WERI-Rb-1 (cell line): Measurements from ENCODE around the gene PCED1B.

Source experiments
- DNase-seq: peaks from one replicate; pipeline ENCODE4 v3.0.0-alpha.2; 2020
- H3K27ac ChIP-seq: fragments of 250-450 bp; sonication (Bioruptor Pico); 2 replicates; pipeline ENCODE4 v1.5.1; 2020; ENCODE audit warnings: mild to moderate bottlenecking, moderate library complexity
- H3K27me3 ChIP-seq: fragments of 250-450 bp; sonication (Bioruptor Pico); 2 replicates; pipeline ENCODE4 v1.5.1; 2021; ENCODE audit warnings: mild to moderate bottlenecking, low read depth, moderate library complexity; ENCODE audit not compliant: insufficient read depth, severe bottlenecking
- H3K36me3 ChIP-seq: fragments of 250-450 bp; sonication (Bioruptor Pico); 2 replicates; pipeline ENCODE4 v1.5.1; 2020; ENCODE audit warnings: mild to moderate bottlenecking, moderate library complexity
- H3K4me3 ChIP-seq: 2 replicates; pipeline ENCODE4 v1.5.1; 2011; ENCODE audit warnings: low read depth, mild to moderate bottlenecking, control low read depth, low read length
- H3K9me3 ChIP-seq: fragments of 250-450 bp; sonication (Bioruptor Pico); 2 replicates; pipeline ENCODE4 v1.5.1; 2021; ENCODE audit warnings: mild to moderate bottlenecking, moderate library complexity; ENCODE audit not compliant: severe bottlenecking
- CTCF ChIP-seq: IDR thresholded peaks from 2 replicates; pipeline ENCODE4 v1.5.1; 2011; ENCODE audit warnings: low read depth, mild to moderate bottlenecking, control low read depth, inconsistent platforms, low read length

Gene PCED1B

DNA sequence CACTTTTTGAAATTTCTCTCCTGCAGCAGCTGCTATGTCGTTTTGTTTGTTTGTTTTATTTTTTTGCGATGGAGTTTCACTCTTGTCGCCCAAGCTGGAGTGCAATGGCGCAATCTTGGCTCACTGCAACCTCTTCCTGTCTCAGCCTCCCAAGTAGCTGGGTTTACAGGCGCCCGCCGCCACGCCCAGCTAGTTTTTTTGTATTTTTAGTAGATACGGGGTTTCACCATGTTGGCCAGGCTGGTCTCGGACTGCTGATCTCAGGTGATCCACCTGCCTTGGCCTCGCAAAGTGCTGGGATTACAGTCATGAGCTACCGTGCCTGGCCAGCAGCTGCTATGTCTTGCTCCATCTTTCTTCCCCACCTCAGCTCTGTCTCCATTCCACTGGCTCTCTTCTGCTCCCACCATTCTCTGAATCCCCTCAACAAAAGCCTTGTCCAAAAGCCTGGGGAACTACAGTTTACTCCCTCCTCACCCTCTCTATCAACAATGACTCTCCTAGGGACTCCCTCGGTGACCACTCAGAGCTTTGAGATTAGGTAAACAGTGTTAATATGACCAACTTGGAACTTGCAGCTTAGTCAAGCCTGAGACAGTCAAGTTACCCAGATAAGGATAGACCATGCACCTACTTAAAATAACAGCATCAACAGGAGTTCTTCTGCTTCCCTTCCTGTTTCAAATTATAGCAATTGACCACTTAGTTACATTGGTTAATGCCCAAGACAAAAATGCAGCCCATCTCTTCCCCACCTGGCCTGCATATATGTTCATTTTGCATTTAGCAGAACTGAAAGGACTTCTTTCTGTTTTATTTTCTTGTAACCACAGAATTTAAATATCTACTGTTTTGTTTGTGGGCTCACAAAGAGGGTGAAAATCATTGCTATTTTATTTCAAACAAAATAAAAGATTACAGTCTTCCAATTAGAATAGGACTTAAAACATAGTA lies 189.4 kb downstream of the PCED1B start:
- no peaks in the 10 kb centered on the region for H3K36me3 ChIP-seq
- no peak overlapping the region for H3K27ac ChIP-seq
- H3K27me3 ChIP-seq = peaks cover 31% of the 10 kb centered on the region
- no peak for DNase-seq
- H3K9me3 ChIP-seq = no peaks in the 10 kb centered on the region
- no peak for TF ChIP-seq CTCF
- H3K4me3 ChIP-seq = no peak overlapping the region

DNA sequence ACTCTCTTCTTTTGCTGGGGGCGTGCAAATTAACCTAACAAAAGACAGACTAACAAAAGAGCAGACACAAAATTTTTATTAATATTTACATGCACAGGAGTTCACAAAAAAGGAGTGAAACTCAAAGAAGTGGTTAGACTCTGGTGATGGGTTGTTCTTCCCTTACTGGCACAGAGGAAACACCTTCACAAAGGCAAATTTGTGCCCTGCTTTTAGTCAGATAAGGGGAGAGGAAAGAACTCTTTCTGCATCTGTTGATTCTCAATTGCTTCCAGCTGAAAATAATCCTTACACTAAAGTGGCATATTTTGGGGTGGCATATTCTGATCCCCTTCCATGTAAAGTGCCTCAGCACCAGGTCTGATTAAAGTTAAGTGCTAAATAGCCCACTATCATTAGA lies 190.5 kb downstream of the PCED1B start:
- Histone ChIP-seq H3K36me3 (no peaks in the 10 kb centered on the region), H3K4me3 (no peak overlapping the region), H3K27me3 (peaks cover 29% of the 10 kb centered on the region), H3K27ac (no peak overlapping the region), H3K9me3 (no peaks in the 10 kb centered on the region)
- TF ChIP-seq CTCF = no peak
- no peak for DNase-seq

DNA sequence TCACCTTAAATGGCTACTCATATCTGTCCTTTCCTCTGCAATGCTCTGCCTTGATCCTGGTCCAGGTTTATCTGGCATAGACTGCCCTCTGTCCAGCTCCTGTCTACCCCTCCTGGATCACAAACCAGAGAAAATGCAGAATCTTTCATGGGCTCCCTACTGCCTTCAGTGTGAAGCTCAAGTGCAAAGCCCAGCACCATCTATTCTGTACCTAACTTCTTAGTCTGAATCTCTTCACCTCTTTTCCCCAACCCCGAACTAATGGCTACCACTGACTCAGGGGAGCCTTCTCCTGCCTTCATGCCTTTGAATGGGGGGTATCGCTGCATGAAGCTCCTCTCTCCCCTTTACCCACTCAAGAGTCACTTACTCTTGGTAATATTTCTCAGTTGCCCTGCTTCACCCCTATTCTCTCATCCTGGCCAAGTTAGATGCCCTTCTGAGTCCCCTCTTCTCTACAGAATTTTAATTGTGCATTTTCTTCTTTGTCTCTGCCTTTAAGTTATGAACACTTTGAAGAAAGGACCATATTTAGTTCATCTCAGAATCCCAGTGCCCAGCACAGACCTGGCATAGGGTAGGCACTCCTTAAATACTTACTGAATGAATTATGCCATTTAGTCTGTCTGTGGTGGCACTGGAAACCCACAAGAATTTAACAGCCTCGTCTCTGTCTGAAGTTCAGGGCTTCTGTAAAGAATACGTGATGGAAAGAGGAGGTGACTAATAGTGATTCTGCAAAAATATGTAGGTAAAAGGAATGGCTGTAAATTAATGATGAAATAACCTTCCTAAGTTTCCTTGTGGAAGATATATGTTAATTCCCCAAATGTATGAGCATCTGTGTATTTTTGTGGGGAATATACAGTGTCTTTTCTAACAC lies 191.6 kb downstream of the PCED1B start:
- TF ChIP-seq CTCF = no peak

GRCh38 chr12:47271800-47272239 lies 192.4 kb downstream of the PCED1B start:
- H3K4me3 ChIP-seq = no peak overlapping the region
- TF ChIP-seq CTCF = no peak
- no peaks in the 10 kb centered on the region for H3K9me3 ChIP-seq
- no peaks in the 10 kb centered on the region for H3K36me3 ChIP-seq
- no peak overlapping the region for H3K27ac ChIP-seq
- no peak for DNase-seq
- peaks cover 20% of the 10 kb centered on the region for H3K27me3 ChIP-seq

More for the DNA sequence above, 191.6 kb downstream of the PCED1B start:
- Histone ChIP-seq H3K27ac (no peak overlapping the region), H3K9me3 (no peaks in the 10 kb centered on the region), H3K27me3 (peaks cover 20% of the 10 kb centered on the region), H3K36me3 (no peaks in the 10 kb centered on the region), H3K4me3 (no peak overlapping the region)
- no peak for DNase-seq

DNA sequence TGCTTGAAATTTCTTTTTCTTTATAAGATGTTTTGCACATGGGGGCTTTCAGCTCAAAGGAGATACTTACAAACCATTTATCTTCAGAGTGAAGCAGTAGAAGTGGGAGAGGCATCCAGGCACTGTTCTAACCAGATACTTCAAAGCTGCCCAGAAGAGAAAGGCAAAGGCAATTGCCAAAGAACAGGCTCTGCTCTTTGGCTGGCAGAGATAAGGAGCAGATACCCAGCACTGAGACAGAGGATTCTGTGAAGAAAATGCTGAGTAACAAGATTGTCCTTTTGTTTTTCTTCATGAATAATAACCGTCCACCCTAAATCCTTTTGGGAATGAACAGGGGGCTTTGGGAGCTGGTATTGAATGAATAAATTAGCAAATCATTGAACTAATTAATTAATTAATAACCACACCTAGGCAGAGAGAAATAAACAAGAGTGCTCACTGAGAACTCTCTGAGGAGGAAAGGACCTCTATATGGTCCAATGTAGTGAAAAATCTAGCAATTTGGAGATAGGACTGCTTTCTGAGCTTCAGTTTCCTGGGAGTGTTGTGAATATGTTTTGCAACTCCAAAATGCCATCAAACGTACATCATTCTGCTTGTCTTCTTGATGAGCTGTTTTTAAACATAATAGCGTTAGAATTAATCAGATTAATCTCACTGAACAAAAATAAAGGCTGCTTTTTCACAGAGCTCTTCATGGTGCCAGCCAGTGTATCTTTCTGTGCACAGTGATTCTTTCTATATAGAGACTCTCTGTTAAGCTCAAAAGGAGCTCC lies 193.2 kb downstream of the PCED1B start:
- Histone ChIP-seq H3K27ac (no peak overlapping the region), H3K27me3 (peaks cover 20% of the 10 kb centered on the region), H3K4me3 (no peak overlapping the region), H3K9me3 (no peaks in the 10 kb centered on the region), H3K36me3 (no peaks in the 10 kb centered on the region)
- TF ChIP-seq CTCF = no peak
- no peak for DNase-seq
